Chondrocyte (in vitro differentiated cells): Measurements from ENCODE around the gene TXNDC2. TPM values are rescaled to one million over a fixed set of nuclear protein-coding genes. Genes with fewer than 3 reads are reported as not detected.

Source experiments
- DNase-seq: peaks from one replicate; pipeline ENCODE4 v3.0.0; 2021; ENCODE audit warnings: mixed read lengths, low spot score
- H3K27ac Mint-ChIP-seq: one replicate; pipeline ENCODE4 v1.8.0; 2021; ENCODE audit warnings: mild to moderate bottlenecking, moderate library complexity, mixed read lengths; ENCODE audit not compliant: unreplicated experiment
- H3K27me3 Mint-ChIP-seq: 2 replicates; pipeline ENCODE4 v1.8.0; 2021; ENCODE audit warnings: low read depth, mixed read lengths
- H3K36me3 Mint-ChIP-seq: 2 replicates; pipeline ENCODE4 v1.8.0; 2021; ENCODE audit warnings: low read depth, mixed read lengths
- H3K4me1 Mint-ChIP-seq: 2 replicates; pipeline ENCODE4 v1.8.0; 2021; ENCODE audit warnings: low read depth, mild to moderate bottlenecking, mixed read lengths
- H3K4me3 Mint-ChIP-seq: one replicate; pipeline ENCODE4 v1.8.0; 2021; ENCODE audit warnings: mild to moderate bottlenecking, moderate library complexity, mixed read lengths; ENCODE audit not compliant: unreplicated experiment
- H3K9me3 Mint-ChIP-seq: 2 replicates; pipeline ENCODE4 v1.8.0; 2021; ENCODE audit warnings: low read depth, mixed read lengths
- CTCF ChIP-seq: fragments of 200-600 bp; sonication (generic); IDR thresholded peaks from 2 replicates; pipeline ENCODE4 v1.5.0; 2021; ENCODE audit warnings: antibody characterized with exemption, mild to moderate bottlenecking, moderate library complexity
- total RNA-seq: library from RNA; stranded (reverse); gene quantifications from 3 replicates; pipeline ENCODE4 v1.2.1, GENCODE V29; 2021

TXNDC2 gene
- total RNA-seq, 1 donor from 2014 or later = 0.17 TPM

- Mint-ChIP-seq H3K27me3 (no peaks in the 10 kb centered on the region), H3K9me3 (no peaks in the 10 kb centered on the region), H3K4me1 (peaks cover 59% of the 10 kb centered on the region), H3K36me3 (no peaks in the 10 kb centered on the region), H3K27ac (peak overlapping the region; percentile 60), H3K4me3 (no peak overlapping the region)
- DNase-seq = no peak
- no peak for TF ChIP-seq CTCF
Observed at GRCh38 chr18:9925369-9925768, 39.6 kb downstream of the TXNDC2 start.

- no peak overlapping the region for H3K4me3 Mint-ChIP-seq
- peaks cover 60% of the 10 kb centered on the region for H3K4me1 Mint-ChIP-seq
- no peak for TF ChIP-seq CTCF
- no peaks in the 10 kb centered on the region for H3K27me3 Mint-ChIP-seq
- no peaks in the 10 kb centered on the region for H3K9me3 Mint-ChIP-seq
- peak overlapping the region; percentile 60 for H3K27ac Mint-ChIP-seq
- no peaks in the 10 kb centered on the region for H3K36me3 Mint-ChIP-seq
- DNase-seq = no peak
Observed at GRCh38 chr18:9925795-9926194, 40.0 kb downstream of the TXNDC2 start.

GRCh38 chr18:9926223-9926894, 40.6 kb downstream of the TXNDC2 start:
- Mint-ChIP-seq H3K36me3 (no peaks in the 10 kb centered on the region), H3K4me1 (peaks cover 60% of the 10 kb centered on the region), H3K27me3 (no peaks in the 10 kb centered on the region), H3K4me3 (no peak overlapping the region), H3K27ac (peak overlapping the region; percentile 60), H3K9me3 (no peaks in the 10 kb centered on the region)
- TF ChIP-seq CTCF = no peak
- DNase-seq = no peak

- Mint-ChIP-seq H3K27ac (peak overlapping the region; percentile 75), H3K27me3 (no peaks in the 10 kb centered on the region), H3K4me1 (peaks cover 64% of the 10 kb centered on the region), H3K9me3 (no peaks in the 10 kb centered on the region), H3K4me3 (no peak overlapping the region), H3K36me3 (peaks cover 2% of the 10 kb centered on the region)
- TF ChIP-seq CTCF = no peak
- no peak for DNase-seq
Observed at GRCh38 chr18:9926977-9927376, 41.2 kb downstream of the TXNDC2 start.

DNA sequence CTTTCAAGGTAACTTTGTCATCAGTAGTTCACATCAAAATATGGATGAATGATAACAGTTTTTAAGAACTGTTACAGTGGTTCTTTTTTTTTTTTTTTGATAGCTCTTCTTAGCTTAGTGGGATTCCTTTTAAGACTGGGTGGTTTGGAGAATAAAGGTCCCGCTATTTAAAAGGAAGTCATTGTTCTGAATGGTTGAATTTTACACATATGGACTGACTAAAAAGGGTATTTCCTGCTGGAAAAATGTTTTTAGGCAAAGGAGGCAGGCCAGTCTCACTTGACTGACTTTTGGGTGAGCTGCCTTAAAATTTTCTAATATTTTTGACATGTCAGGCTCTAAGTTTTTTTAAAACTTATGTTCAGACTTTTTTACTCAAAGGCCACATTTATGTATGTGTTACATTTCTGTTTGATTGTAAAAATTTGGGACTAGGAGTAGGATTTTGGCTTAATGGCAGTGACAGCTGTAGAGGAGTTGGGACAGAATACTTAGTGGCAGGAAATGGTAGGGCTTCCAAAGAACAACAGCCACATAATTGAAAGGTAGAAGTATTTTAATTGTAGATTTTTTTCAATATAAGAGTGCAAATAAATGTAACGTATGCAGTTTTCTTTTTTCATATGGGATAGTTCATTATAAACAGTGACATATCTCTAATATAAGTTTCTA, 41.8 kb downstream of the TXNDC2 start:
- H3K36me3 Mint-ChIP-seq = peaks cover 2% of the 10 kb centered on the region
- no peak for DNase-seq
- H3K27ac Mint-ChIP-seq = peak overlapping the region; percentile 75
- H3K9me3 Mint-ChIP-seq = no peaks in the 10 kb centered on the region
- no peak for TF ChIP-seq CTCF
- H3K4me3 Mint-ChIP-seq = no peak overlapping the region
- peaks cover 67% of the 10 kb centered on the region for H3K4me1 Mint-ChIP-seq
- H3K27me3 Mint-ChIP-seq = no peaks in the 10 kb centered on the region
